H9 (cell line): ENCODE data around the gene GRAMD1B. TPM values are rescaled to one million over a fixed set of nuclear protein-coding genes. Genes with fewer than 3 reads are reported as not detected.

Experiments used
- DNase-seq: peaks from one replicate; pipeline ENCODE4 v3.0.0-alpha.2; 2017
- H2AFZ ChIP-seq: one replicate; pipeline ENCODE4 v1.6.1; 2013; ENCODE audit warnings: mild to moderate bottlenecking, low read length, control low read depth, moderate library complexity
- H2AK5ac ChIP-seq: 2 replicates; pipeline ENCODE4 v1.6.1; 2013; ENCODE audit warnings: low read length, control low read depth, mixed read lengths; ENCODE audit not compliant: insufficient read length
- H2BK120ac ChIP-seq: one replicate; pipeline ENCODE4 v1.6.1; 2013; ENCODE audit warnings: low read depth, mild to moderate bottlenecking, low read length, control low read depth, inconsistent platforms; ENCODE audit not compliant: poor library complexity, severe bottlenecking
- H2BK12ac ChIP-seq: 2 replicates; pipeline ENCODE4 v1.6.1; 2013; ENCODE audit warnings: low read length, control low read depth, mixed read lengths, low read depth; ENCODE audit not compliant: insufficient read length
- H2BK15ac ChIP-seq: 2 replicates; pipeline ENCODE4 v1.6.1; 2013; ENCODE audit warnings: low read depth, low read length, control low read depth
- H2BK20ac ChIP-seq: one replicate; pipeline ENCODE4 v1.6.1; 2013; ENCODE audit warnings: low read depth, mild to moderate bottlenecking, low read length, control low read depth, inconsistent platforms; ENCODE audit not compliant: poor library complexity, severe bottlenecking
- H2BK5ac ChIP-seq: 2 replicates; pipeline ENCODE4 v1.6.1; 2013; ENCODE audit warnings: low read length, control low read depth, mixed read lengths; ENCODE audit not compliant: insufficient read length
- H3K14ac ChIP-seq: 2 replicates; pipeline ENCODE4 v1.6.1; 2013; ENCODE audit warnings: low read length, control low read depth; ENCODE audit not compliant: insufficient read depth
- H3K18ac ChIP-seq: 2 replicates; pipeline ENCODE4 v1.6.1; 2013; ENCODE audit warnings: low read depth, mild to moderate bottlenecking, mixed read lengths, low read length, control low read depth; ENCODE audit not compliant: insufficient read length
- H3K23ac ChIP-seq: 2 replicates; pipeline ENCODE4 v1.6.1; 2013; ENCODE audit warnings: low read length, control low read depth, mixed read lengths, low read depth; ENCODE audit not compliant: insufficient read length
- H3K23me2 ChIP-seq: 2 replicates; pipeline ENCODE4 v1.6.1; 2013; ENCODE audit warnings: low read depth, mild to moderate bottlenecking, mixed read lengths, low read length, control low read depth; ENCODE audit not compliant: insufficient read length, poor library complexity, severe bottlenecking
- H3K27ac ChIP-seq: 2 replicates; pipeline ENCODE4 v1.5.1; 2013; ENCODE audit warnings: low read length, control low read depth, mixed read lengths, low read depth; ENCODE audit not compliant: insufficient read length
- H3K27me3 ChIP-seq: 2 replicates; pipeline ENCODE4 v1.6.1; 2013; ENCODE audit warnings: low read length, control low read depth, inconsistent platforms; ENCODE audit not compliant: insufficient read depth
- H3K4ac ChIP-seq: 2 replicates; pipeline ENCODE4 v1.6.1; 2013; ENCODE audit warnings: low read depth, mild to moderate bottlenecking, control low read depth, inconsistent platforms, low read length, moderate library complexity
- H3K4me1 ChIP-seq: 2 replicates; pipeline ENCODE4 v1.6.1; 2013; ENCODE audit warnings: low read length, control low read depth, inconsistent platforms; ENCODE audit not compliant: insufficient read depth
- H3K4me2 ChIP-seq: 2 replicates; pipeline ENCODE4 v1.6.1; 2013; ENCODE audit warnings: low read length, control low read depth, mixed read lengths; ENCODE audit not compliant: insufficient read length, insufficient read depth
- H3K56ac ChIP-seq: 2 replicates; pipeline ENCODE4 v1.6.1; 2013; ENCODE audit warnings: low read depth, mild to moderate bottlenecking, mixed read lengths, low read length, control low read depth; ENCODE audit not compliant: insufficient read length
- H3K79me1 ChIP-seq: 2 replicates; pipeline ENCODE4 v1.6.1; 2013; ENCODE audit warnings: low read depth, mild to moderate bottlenecking, moderate library complexity, low read length, control low read depth, inconsistent platforms; ENCODE audit not compliant: insufficient read depth, poor library complexity, severe bottlenecking
- H3K79me2 ChIP-seq: 2 replicates; pipeline ENCODE4 v1.6.1; 2013; ENCODE audit warnings: low read length, control low read depth, inconsistent platforms; ENCODE audit not compliant: insufficient read depth
- H3K9ac ChIP-seq: 2 replicates; pipeline ENCODE4 v1.6.1; 2013; ENCODE audit warnings: low read length, control low read depth, mixed read lengths; ENCODE audit not compliant: insufficient read length; ENCODE audit errors: extremely low read depth
- H3K9me3 ChIP-seq: one replicate; pipeline ENCODE4 v1.6.1; 2013; ENCODE audit warnings: low read depth, low read length, inconsistent platforms; ENCODE audit not compliant: control insufficient read depth
- H3T11ph ChIP-seq: one replicate; pipeline ENCODE4 v1.6.1; 2013; ENCODE audit warnings: mild to moderate bottlenecking, low read length, control low read depth, inconsistent platforms
- H4K20me1 ChIP-seq: one replicate; pipeline ENCODE4 v1.6.1; 2013; ENCODE audit not compliant: control insufficient read depth, insufficient read length, insufficient read depth
- H4K5ac ChIP-seq: 2 replicates; pipeline ENCODE4 v1.6.1; 2013; ENCODE audit warnings: low read depth, mild to moderate bottlenecking, mixed read lengths, low read length, control low read depth; ENCODE audit not compliant: insufficient read length
- H4K8ac ChIP-seq: replicated peaks from 2 replicates; pipeline ENCODE4 v1.6.1; 2013; ENCODE audit warnings: low read length, control low read depth, mixed read lengths, low read depth; ENCODE audit not compliant: insufficient read length
- H4K91ac ChIP-seq: 2 replicates; pipeline ENCODE4 v1.6.1; 2013; ENCODE audit warnings: low read depth, mild to moderate bottlenecking, moderate library complexity, mixed read lengths, low read length, control low read depth; ENCODE audit not compliant: insufficient read length
- H3K27ac Mint-ChIP-seq, 3 experiments: 2 replicates in 2 of 3; 3 replicates in 1 of 3; pipeline ENCODE4 v1.8.0; 2020 to 2021; ENCODE audit warnings: mixed read lengths in 3 of 3, mild to moderate bottlenecking in 1 of 3, moderate library complexity in 1 of 3
- H3K27me3 Mint-ChIP-seq: 2 replicates; pipeline ENCODE4 v1.8.0; 2021; ENCODE audit warnings: low read depth, mild to moderate bottlenecking, moderate library complexity, mixed read lengths
- H3K36me3 Mint-ChIP-seq, 3 experiments: 2 replicates in 2 of 3; 3 replicates in 1 of 3; pipeline ENCODE4 v1.8.0; 2020 to 2021; ENCODE audit warnings: low read depth in 3 of 3, mixed read lengths in 3 of 3; ENCODE audit not compliant: insufficient read depth in 1 of 3
- H3K4me1 Mint-ChIP-seq, 2 experiments: 2 replicates each; pipeline ENCODE4 v1.8.0; 2020; ENCODE audit warnings: mixed read lengths in 2 of 2
- H3K4me3 Mint-ChIP-seq, 2 experiments: 2 replicates in 1 of 2; 3 replicates in 1 of 2; pipeline ENCODE4 v1.8.0; 2020 to 2021; ENCODE audit warnings: mild to moderate bottlenecking in 2 of 2, mixed read lengths in 2 of 2, moderate library complexity in 1 of 2
- H3K9me3 Mint-ChIP-seq, 2 experiments: 2 replicates in 1 of 2; 3 replicates in 1 of 2; pipeline ENCODE4 v1.8.0; 2020; ENCODE audit warnings: mild to moderate bottlenecking in 2 of 2, mixed read lengths in 2 of 2, moderate library complexity in 1 of 2
- WGBS: extraction: QIAGEN DNeasy Blood & Tissue Kit; methylation state at CpG from one replicate; pipeline ENCODE4 v1.1.7; 2013; ENCODE audit warnings: missing lambda C conversion rate, low lambda C conversion rate, mixed read lengths; ENCODE audit not compliant: insufficient read length; ENCODE audit errors: extremely low coverage; 5-methylcytosine and 5-hydroxymethylcytosine counted together
- total RNA-seq: library from RNA; stranded (reverse); gene quantifications from 2 replicates; pipeline ENCODE4 v1.2.1, GENCODE V29; 2021
- TF ChIP-seq, protein P1 (sequence below): fragments of 200-600 bp; sonication (generic); conservative IDR thresholded peaks from 3 replicates; pipeline ENCODE4 v1.8.0; 2021; ENCODE audit warnings: antibody characterized with exemption, mild to moderate bottlenecking

Gene GRAMD1B
- total RNA-seq, 1 experiment from 2014 or later = 25.9 TPM

DNA sequence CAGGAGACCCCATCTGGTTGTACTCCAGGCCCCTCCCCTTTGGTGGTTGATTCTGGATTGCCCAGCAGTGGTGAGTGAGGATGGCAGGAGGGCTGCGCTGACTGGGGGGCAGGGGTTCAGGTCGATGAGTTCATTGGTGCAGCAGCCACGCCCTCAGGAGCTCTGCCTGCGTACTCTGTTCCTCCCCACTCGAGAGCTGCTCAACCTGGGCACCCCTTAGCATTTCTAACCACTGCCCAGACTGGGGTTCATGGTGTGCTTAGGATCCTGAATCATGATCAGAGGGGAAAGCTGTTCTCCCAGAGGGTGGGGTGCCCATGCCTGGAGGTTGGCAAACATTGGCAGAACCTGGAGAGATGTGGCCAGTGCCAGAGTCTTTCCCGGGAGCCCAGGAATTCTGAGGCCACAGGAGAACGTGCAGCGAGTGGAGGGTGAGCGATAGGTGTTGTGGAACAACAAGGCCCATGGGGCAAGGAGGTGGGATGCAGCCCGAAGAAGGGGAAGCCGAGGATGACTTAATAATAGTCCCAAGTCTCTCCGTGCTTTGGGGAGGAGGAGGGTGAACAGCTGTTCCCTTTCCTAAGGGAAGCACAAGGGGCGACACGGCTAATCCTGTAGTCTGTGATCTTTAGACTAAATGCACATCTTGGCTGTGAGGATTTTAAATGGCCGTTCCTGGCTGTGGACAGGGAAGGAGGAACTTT is 148.9 kb downstream of the GRAMD1B start:
- TF ChIP-seq, protein P1, sequence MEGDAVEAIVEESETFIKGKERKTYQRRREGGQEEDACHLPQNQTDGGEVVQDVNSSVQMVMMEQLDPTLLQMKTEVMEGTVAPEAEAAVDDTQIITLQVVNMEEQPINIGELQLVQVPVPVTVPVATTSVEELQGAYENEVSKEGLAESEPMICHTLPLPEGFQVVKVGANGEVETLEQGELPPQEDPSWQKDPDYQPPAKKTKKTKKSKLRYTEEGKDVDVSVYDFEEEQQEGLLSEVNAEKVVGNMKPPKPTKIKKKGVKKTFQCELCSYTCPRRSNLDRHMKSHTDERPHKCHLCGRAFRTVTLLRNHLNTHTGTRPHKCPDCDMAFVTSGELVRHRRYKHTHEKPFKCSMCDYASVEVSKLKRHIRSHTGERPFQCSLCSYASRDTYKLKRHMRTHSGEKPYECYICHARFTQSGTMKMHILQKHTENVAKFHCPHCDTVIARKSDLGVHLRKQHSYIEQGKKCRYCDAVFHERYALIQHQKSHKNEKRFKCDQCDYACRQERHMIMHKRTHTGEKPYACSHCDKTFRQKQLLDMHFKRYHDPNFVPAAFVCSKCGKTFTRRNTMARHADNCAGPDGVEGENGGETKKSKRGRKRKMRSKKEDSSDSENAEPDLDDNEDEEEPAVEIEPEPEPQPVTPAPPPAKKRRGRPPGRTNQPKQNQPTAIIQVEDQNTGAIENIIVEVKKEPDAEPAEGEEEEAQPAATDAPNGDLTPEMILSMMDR = no peak
- Histone ChIP-seq H3K9me3 (no peaks in the 10 kb centered on the region), H4K91ac (no peak overlapping the region), H3K79me1 (no peaks in the 10 kb centered on the region), H2BK12ac (no peak overlapping the region), H3K23me2 (no peaks in the 10 kb centered on the region), H3K23ac (no peak overlapping the region), H4K20me1 (no peaks in the 10 kb centered on the region), H3T11ph (no peak overlapping the region), H3K4me2 (no peak overlapping the region), H3K4me1 (no peaks in the 10 kb centered on the region; the same call in 1 of the 2 replicates), H3K4ac (no peak overlapping the region), H2BK120ac (no peak overlapping the region), H3K14ac (no peak overlapping the region), H3K18ac (no peak overlapping the region), H3K56ac (no peak overlapping the region), H3K27ac (no peak overlapping the region), H2AFZ (no peak overlapping the region), H2BK20ac (no peak overlapping the region), H2BK5ac (no peak overlapping the region), H4K5ac (no peak overlapping the region), H2AK5ac (no peak overlapping the region), H3K27me3 (no peaks in the 10 kb centered on the region), H3K79me2 (no peaks in the 10 kb centered on the region), H2BK15ac (no peak overlapping the region), H4K8ac (no peak overlapping the region), H3K9ac (no peak overlapping the region)
- no peak for DNase-seq
- Mint-ChIP-seq H3K27me3 (peaks cover 7% of the 10 kb centered on the region), H3K4me1 (peaks cover 45 to 55% of the 10 kb centered on the region in 2 experiments), H3K27ac (no peak overlapping the region), H3K36me3 (peaks cover 4 to 14% (median 5%) of the 10 kb centered on the region in 3 experiments; a peak in 6 of 7 replicates), H3K9me3 (peaks cover 0 to 3% of the 10 kb centered on the region in 2 experiments; a peak in 1 of 5 replicates), H3K4me3 (no peak overlapping the region; a peak in 2 of 5 replicates)
- no CpG with 5 or more reads among the region's 15 CpGs for WGBS
